HG02840 (cell line): ENCODE results near the gene NANP.
"Not testable (repeated sequence)": the region's sequence is repeated elsewhere in the genome, so short reads cannot be mapped to it uniquely, and the experiment has no call there.

ENCODE experiments used
- ATAC-seq: cut with Tn5 transposase; IDR thresholded peaks from one replicate; pipeline ENCODE4 v1.9.1; 2021; ENCODE audit warnings: mild to moderate bottlenecking, moderate library complexity, moderate number of reproducible peaks; ENCODE audit not compliant: unreplicated experiment, low FRiP score

NANP gene

GRCh38 chr20:25608774-25609173, 15.0 kb downstream of the NANP start:
- no peak for ATAC-seq

DNA sequence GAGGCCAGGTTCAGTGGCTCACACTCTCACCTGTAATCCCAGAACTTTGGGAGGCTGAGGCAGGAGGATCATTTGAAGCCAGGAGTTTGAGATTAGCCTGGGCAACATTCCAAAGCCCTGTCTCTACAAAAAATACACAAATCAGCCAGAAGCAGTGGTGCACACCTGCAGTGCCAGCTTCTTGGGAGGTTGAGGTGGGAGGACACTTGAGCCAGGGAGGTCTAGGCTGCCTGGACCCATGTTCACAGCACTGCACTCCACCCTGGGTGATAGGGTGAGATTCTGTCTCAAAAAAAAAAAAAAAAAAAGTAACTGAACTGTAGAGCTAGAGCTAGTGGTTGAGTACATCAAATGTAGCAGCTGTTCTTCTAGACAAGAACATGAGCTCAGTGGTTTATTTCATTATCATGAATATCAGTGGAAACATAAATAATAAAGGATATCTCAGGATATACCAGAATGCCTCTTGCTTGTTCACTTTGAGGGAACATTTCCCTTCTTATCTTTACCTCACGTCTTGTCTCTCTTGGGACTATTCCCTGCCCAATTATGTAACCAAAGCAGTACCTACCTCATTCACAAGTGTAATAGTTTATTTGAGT, 17.6 kb downstream of the NANP start:
- ATAC-seq: no peak

GRCh38 chr20:25605148-25605547, 18.7 kb downstream of the NANP start:
- no peak for ATAC-seq

- ATAC-seq: no peak
Measured at GRCh38 chr20:25604611-25605010, 19.2 kb downstream of the NANP start.

GRCh38 chr20:25602914-25603309, 20.9 kb downstream of the NANP start:
- not testable (repeated sequence) for ATAC-seq

- ATAC-seq: not testable (repeated sequence)
Measured at GRCh38 chr20:25602191-25602913, 21.5 kb downstream of the NANP start.

DNA sequence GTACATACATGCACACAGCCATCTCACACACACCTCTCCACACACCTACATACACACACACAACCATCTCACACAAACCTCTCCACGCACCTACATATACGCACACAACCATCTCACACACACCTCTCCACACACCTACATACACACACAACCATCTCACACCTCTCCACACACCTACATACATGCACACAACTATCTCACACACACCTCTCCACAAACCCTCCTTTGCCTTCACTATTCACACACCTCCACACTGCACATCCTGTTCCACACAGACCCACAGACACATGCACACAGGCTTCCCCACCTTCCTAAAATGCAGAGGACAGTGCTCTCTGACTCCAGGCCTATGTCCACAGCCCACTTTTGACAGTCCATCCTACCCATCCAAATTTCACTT, 22.2 kb downstream of the NANP start:
- ATAC-seq: no peak

DNA sequence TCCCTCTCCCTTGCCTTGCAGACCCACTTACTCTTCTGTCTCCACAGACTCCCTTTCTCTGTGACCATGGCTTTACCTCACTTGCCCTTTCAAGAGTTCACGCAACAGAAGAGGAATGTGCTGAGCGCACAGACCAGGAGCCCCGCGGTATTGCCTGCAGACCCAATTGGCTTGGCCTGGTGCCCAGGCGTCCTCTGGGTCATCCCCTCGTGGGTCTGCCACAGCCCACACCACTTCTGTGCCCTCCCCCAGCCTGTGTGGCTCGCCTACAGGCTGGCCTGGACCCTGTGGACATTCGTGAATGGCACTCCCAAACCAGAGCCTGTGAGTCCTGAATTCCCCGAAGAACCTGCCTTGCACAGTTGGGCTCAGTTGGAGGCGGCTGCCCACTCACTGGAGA, 23.2 kb downstream of the NANP start:
- ATAC-seq: no peak

DNA sequence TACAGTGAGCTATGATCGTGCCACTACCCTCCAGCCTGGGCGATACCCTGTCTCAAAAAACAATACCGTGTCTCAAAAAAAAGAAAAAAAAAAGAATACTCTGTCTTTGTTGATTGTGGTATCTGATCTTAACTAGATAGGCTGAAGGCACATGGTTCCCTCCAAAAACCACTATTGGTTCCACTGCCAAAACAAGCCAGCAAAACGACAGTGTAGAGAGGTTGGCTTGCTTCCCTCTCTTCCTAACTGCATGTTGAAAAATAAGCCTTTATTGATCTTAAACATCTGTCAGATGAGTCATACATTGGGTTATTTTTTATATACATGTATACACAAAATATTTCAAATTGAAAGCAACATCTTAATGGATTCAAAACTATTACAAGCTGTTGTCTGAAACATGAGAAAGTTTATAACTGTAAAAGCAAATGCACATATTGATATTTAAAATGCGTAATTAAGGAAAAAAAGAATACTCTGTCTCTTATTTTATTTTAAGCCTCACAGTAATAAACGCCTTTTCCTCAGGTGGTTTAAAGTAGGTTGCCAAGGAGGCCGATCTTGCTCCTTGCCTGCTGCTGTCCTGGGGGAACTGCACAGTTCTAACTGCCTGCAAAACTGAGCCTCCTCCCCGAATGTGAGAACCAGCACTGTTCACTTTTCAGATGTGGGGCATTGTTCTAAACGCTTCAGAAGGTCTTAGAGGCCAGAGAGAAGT, 31.5 kb downstream of the NANP start:
- ATAC-seq: no peak

DNA sequence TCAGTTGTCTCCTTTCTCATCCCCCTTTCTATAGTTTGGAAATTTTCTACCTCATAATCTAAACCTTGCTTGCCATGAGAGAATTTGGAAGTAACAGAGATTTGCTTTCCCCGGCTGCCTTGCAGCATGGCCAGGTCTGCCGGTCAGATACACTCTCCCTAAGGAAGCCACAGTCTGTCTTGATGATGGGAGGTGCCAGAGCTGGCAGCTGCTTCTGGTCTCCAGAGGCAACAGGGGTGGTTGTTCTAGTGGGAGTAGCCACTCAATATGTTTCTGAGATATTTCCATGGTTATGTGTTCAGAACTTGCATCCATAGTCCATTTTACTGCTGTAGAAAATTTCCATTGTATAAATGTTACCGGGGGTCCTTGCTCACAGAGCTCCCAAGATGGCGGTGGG, 33.0 kb downstream of the NANP start:
- not testable (repeated sequence) for ATAC-seq

- no peak for ATAC-seq
Measured at GRCh38 chr20:25588491-25588890, 35.3 kb downstream of the NANP start.

DNA sequence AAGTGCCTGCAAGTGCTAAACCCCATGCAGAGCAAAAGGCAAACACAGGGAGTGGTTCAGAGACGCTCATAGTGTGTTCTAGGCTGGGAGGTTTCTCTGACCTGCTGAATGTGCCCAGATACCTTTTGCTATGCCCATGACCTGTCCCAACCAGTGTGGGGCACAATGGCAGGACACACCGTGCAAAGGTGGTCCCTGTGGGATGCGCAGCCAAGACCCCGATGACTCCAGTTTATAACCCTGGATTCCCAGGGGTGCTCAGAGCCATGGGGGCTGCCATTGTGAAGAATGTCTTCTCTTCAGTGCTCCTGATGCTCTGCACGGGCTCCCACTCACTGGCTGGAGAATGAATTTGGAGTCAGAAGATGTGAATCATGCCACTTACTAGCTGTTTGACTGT, 36.3 kb downstream of the NANP start:
- no peak for ATAC-seq

GRCh38 chr20:25586877-25587276, 36.9 kb downstream of the NANP start:
- ATAC-seq: no peak

- ATAC-seq: no peak
Measured at GRCh38 chr20:25584905-25585704, 38.7 kb downstream of the NANP start, which contains the start of gene NINL. TSS of gene NINL (minus strand) at chr20:25585531. CDS start at chr20:25526587, 58,944 bp downstream.

DNA sequence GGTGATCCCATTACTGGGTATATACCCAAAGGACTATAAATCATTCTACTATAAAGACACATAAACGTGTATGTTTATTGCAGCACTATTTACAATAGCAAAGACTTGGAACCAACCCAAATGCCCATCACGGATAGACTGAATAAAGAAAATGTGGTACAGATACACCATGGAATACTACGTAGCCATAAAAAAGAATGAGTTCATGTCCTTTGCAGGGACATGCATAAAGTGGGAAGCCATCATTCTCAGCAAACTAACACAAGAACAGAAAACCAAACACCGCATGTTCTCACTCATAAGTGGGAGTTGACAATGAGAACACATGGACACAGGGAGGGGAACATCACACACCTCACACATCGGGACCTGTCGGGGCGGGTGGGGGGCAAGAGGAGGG, 40.2 kb downstream of the NANP start:
- ATAC-seq: not testable (repeated sequence)

GRCh38 chr20:25580711-25581110, 43.1 kb downstream of the NANP start:
- ATAC-seq: no peak

- ATAC-seq: no peak
Measured at GRCh38 chr20:25579081-25579770, 44.6 kb downstream of the NANP start.

DNA sequence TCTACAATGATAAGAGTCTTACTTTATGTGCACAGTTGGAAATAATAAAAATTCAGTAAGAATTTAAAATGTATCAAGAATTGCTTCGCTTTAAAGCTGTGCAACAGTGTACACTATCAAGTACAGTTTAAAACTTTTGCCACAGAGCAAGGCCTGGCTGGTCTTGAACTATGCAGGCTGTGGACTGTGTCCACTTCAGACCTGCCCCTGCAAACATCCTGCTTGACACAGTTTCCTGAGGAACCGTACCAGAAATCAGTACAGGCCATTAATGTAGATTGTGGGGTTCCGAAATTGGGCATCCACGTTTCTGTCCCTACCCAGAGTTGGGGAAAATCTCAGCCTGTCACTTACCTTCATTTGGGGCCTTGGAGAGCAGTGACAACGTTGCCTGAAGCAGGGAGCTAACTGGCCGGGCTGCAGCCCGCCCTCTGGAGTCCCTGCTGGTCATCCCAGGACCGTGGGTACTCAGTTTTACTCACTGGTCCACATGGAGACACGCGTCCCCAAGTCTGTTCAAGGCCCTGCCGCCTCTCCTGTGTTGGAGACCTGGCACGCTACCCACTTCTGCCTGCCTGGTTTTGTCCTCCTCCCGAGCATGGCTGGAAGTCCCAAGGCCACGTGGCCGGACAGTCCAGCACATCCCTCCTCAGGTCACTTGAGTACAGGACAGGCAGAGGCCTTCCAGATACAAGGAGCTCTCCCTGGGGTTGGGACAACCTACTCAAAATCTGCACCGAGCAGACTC, 46.9 kb downstream of the NANP start:
- ATAC-seq: no peak

DNA sequence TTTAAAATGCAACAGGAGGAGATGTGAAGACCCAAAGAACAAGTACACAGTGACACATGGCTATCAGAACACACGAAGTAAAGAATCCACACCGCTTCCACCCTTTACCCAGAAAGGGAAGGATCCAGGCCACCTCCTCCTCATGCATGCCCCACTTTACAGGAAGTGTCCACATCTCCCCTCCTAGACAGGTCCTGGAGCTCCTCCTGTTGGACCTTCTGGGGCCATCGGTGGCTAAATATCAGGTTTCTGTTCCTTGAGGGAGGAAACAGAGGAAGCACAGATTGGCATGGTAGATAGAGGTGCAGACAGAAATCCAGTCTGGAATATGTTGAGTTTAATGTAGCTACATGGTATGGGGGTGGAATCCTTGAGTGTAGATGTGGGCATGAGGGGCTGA, 49.4 kb downstream of the NANP start:
- no peak for ATAC-seq
